Sciatic nerve (tissue), 2 donors: ENCODE data around the gene LTBP4. TPM values are rescaled to one million over a fixed set of nuclear protein-coding genes. Genes with fewer than 3 reads are reported as not detected.

Source experiments
- ATAC-seq: fragments of 200-7000 bp; cut with Tn5 transposase; one replicate; pipeline ENCODE4 v1.9.1; 2020; ENCODE audit warnings: mild to moderate bottlenecking, moderate library complexity
- DNase-seq: peaks from one replicate; pipeline ENCODE4 v3.0.0-alpha.2; 2020; ENCODE audit warnings: low spot score
- intact Hi-C: fragments of 100-400 bp; cut with DNase I; formaldehyde crosslinking; loops from one replicate; pipeline ENCODE4 v1.14.2; 2022
- total RNA-seq: library from RNA; stranded (reverse); fragmentation: NEBNext Ultra II Directional; extraction: Animal tissue kit (Norgen Biotek cat#: 25700); gene quantifications from one replicate; pipeline ENCODE4 v1.2.1, GENCODE V29; 2021
- donor health status: DM: no; HTN: no; CAD: no.
- donor health status: DM: no; HTN: no; CAD: no.

Gene LTBP4
- total RNA-seq, 1 donor from 2014 or later, result 1,227 TPM

DNA sequence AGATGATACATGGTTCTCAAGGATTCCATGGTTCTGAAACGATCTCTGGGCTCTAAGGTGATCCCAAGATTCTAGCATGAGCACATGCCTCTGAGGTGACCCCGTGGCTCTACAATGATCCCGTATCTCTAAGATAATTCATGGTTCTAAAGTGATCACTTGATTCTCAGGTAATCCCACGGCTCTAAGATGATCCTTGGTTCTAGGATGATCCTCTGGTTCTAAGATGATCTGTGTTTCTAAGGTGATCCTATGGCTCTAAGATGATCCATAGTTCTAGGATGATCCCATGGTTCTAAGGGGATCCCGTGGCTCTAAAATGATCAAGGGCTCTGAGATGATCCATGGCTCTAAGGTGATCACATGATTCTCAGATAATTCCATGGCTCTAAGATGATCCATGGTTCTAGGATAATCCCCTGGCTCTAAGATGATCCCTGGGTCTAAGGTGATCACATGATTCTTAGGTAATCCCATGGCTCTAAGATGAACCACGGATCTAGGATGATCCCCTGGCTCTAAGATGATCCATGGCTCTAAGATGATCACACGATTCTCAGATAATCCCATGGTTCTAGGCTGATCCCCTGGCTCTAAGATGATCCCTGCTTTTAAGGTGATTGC lies 67.9 kb downstream of the LTBP4 start:
- no peak for ATAC-seq
- no peak for DNase-seq
- intact Hi-C loops, result loop anchor here (10.0 kb wide), 1 partner anchor 136 kb away; no protein-coding TSS in a partner anchor

DNA sequence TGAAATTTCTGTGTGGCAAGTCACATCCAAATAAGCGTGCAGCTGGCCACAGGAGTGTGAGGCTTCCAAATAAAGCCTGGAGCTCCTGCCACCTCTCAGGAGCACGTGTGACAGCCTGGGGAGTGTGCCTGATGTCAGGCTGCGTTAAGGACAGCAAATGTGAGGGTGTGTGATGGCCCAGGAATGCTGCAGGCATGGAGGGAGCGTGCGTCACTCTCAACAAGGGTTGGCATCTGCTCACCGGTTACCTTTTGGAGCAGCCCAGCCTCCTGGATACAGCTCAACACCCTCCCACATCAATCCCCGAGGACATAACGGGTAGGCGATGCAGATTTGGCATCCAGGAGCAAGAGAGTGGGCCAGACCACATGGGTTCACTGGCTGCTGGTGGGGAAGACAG lies 70.2 kb downstream of the LTBP4 start:
- intact Hi-C loops, result no loop called here
- no peak for ATAC-seq
- no peak for DNase-seq

DNA sequence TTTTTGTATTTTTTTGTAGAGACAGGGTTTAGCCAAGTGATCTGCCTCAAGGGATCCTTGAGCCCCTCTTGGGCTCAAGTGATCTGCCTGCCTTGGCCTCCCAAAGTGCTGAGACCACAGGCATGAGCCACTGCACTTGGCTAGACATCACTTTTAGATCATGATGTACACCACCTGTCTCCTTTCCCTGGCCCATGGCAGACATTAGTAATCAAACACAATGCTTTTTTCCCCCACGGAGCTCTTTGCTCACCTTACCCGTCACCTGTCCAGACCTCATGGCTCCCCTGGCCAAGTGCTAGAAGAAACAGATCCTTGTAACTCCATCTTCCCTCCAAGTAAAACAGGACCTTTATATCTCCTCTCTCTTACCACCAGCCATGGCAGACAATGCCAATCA lies 70.9 kb downstream of the LTBP4 start:
- intact Hi-C loops, result no loop called here
- DNase-seq (no peak), ATAC-seq (no peak)

DNA sequence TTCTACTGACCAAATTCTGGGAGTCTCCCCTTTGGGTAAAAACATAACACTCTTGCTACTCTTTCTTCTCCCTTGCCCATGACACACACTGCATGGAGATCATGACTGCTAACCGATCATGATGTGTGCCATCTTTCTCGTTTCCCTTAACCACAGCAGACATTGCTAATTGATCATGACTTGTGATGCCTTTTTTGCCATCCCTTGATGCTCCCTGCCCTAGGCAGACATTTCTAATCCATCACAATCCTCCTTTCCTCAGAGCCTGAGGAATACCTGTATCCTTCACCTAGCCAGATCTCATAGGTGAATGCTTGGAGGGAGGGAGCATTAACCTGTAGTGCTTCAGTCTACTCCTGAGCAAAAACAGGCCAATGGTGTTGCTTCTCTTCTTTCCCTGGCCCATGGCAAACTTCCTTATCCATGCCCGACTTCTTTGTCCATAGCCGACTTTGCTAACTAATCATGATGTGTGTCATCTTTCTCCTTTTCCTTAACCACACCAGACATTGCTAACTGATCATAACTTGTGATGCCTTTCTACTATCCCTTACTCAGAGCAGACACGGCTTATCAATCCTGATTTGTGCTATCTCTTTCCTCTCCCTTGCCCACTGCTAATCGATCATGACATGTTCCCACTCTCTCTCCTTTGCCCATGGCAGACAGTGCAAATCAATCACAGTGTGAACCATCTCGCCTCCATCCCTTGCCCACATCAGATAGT lies 71.6 kb downstream of the LTBP4 start:
- DNase-seq, result no peak
- no peak for ATAC-seq
- intact Hi-C loops, result no loop called here

DNA sequence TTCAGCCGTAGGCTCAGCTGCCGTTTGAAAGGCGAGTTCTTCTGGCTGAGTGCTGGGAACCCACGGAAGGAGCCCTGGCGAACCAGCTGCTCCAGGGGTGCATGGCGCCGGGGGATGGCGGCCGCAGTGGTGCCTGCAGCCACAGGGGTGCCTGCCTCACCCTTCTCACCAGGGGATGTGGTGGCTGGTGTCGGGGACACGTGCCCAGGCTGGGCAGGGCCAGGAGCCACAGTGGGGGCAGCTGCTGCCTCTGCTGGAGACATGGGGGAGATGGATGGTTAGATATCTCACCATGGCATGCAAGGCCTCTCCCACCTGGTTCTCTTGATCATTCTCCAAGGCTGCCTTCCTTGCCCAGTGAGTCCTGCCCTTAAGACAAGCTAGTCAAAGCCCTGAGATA lies 72.2 kb downstream of the LTBP4 start:
- no peak for DNase-seq
- intact Hi-C loops, result no loop called here

DNA sequence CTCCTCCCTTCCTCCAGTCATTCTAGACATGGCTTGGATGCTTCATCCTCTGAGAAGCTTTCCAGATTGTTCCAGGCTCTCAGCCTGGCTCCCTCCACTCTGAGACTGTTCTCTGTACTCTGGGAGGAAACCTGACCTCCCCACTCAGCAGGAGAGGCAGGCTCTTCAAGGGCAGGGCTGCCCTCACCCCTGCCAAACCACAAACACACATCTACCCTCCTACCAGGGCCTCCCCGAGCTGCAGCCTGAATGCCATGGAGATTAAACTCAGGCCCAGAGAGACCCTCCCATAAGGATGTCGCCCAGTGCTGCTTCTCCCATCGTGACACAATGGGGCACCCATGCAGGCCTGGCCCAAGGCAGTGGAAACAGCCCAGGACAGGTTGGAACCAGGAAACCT lies 73.1 kb downstream of the LTBP4 start:
- DNase-seq (no peak), ATAC-seq (no peak)
- intact Hi-C loops, result no loop called here

More for the DNA sequence above, 72.2 kb downstream of the LTBP4 start:
- no peak for ATAC-seq

DNA sequence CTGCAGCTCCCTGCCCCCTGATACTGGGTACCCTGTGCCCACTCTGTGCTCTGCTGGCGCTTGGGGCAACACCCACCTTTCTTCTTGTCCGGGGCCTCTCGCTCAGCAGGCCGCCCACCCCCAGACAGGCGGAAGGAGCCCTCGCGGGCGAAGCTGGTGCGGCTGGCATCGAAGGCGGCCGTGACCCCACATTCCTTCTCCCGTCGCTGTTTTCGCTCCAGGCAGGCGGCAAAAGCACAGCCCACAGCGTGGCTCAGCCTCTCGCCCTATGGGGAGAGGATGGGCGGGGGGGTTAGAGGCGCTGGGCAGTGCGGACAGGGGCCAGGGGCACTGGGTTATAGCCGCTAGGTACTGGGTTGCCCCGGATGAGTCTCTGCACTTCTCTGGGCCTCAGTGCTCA lies 76.0 kb downstream of the LTBP4 start:
- intact Hi-C loops, result no loop called here
- ATAC-seq (no peak), DNase-seq (no peak)

Other genes starting within 250 kb of the LTBP4 start
- 0.36 TPM for gene HIPK4, start 211.2 kb upstream of the LTBP4 start, total RNA-seq
- gene PRX, start 188.0 kb upstream of the LTBP4 start, total RNA-seq, result 801 TPM
- 18.0 TPM for gene SERTAD1, start 175.4 kb upstream of the LTBP4 start, total RNA-seq
- 47.2 TPM for gene SERTAD3, start 157.0 kb upstream of the LTBP4 start, total RNA-seq
- gene BLVRB, start 135.6 kb upstream of the LTBP4 start, total RNA-seq, result 83.8 TPM
- 20.9 TPM for gene SPTBN4, start 134.4 kb upstream of the LTBP4 start, total RNA-seq
- 58.7 TPM for gene SHKBP1, start 24.5 kb upstream of the LTBP4 start, total RNA-seq
- 123 TPM for gene NUMBL, start 89.3 kb downstream of the LTBP4 start, total RNA-seq
- gene COQ8B, start 115.5 kb downstream of the LTBP4 start, total RNA-seq, result 45.4 TPM
- gene ITPKC, start 115.7 kb downstream of the LTBP4 start, total RNA-seq, result 26.2 TPM
- gene ACTMAP, start 149.1 kb downstream of the LTBP4 start, total RNA-seq, result 6.1 TPM
- gene SNRPA, start 149.8 kb downstream of the LTBP4 start, total RNA-seq, result 58.3 TPM
- 173 TPM for gene MIA, start 174.2 kb downstream of the LTBP4 start, total RNA-seq
- 29.5 TPM for gene RAB4B, start 176.9 kb downstream of the LTBP4 start, total RNA-seq
- 109 TPM for gene EGLN2, start 197.8 kb downstream of the LTBP4 start, total RNA-seq
- gene CYP2A6, start 249.1 kb downstream of the LTBP4 start, total RNA-seq, result not detected